GM12874 (cell line): ENCODE results near the gene EPB41L2.

Source experiments
- CTCF ChIP-seq: IDR thresholded peaks from 2 replicates; pipeline ENCODE4 v1.5.1; 2011; ENCODE audit warnings: low read depth, mild to moderate bottlenecking, control low read depth, low read length, moderate library complexity; ENCODE audit not compliant: insufficient read depth

Gene EPB41L2

GRCh38 chr6:131029626-131030297, 33.3 kb downstream of the EPB41L2 start:
- no peak for TF ChIP-seq CTCF

- TF ChIP-seq CTCF, result no peak
Observed at GRCh38 chr6:131027326-131027725, 35.7 kb downstream of the EPB41L2 start.

GRCh38 chr6:131026243-131026642, 36.8 kb downstream of the EPB41L2 start:
- TF ChIP-seq CTCF, result no peak

GRCh38 chr6:131024565-131024964, 38.5 kb downstream of the EPB41L2 start:
- no peak for TF ChIP-seq CTCF

GRCh38 chr6:131023834-131024504, 39.1 kb downstream of the EPB41L2 start:
- TF ChIP-seq CTCF, result no peak

- TF ChIP-seq CTCF, result no peak
Observed at GRCh38 chr6:131022691-131023090, 40.4 kb downstream of the EPB41L2 start.

- no peak for TF ChIP-seq CTCF
Observed at GRCh38 chr6:131017962-131018361, 45.1 kb downstream of the EPB41L2 start.
